ENCODE measurements around the gene SLC19A1. TPM values are rescaled to one million over a fixed set of nuclear protein-coding genes. Genes with fewer than 3 reads are reported as not detected.

SLC19A1 gene
- total RNA-seq, result 2.2 and 4.5 TPM in 2 replicates

DNA sequence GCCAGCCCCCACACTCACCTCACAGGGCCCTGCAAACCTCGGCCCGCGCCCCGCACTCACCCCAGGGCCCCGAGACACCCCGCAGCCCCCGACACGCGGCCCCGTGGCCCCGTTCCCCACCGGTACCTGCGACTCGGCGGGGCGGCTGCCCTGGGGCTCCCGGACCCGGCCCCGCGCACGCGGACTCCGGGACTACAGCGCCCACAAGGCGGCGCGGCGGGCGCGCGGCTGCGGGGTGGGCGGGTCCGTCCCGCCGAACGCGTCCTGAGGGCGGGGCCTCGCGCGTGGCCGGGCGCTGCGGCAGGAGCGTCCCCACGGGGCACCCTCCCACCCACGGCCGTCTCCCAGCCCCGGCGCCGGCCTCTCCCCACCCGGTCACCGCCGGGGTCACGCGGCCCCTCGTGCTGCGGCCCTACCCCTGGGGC, at the start of gene SLC19A1:
Gene SLC19A1, minus strand, starts transcription at position 199 of the 425 bp plus-strand sequence. CDS start 4,481 bp downstream, outside the sequence.
- peak within 1 kb of the TSS; percentile 56 for H3K4me3 ChIP-seq (ENCODE audit: low read depth, low read length)
- FAIRE-seq, result no peak
- no peaks in the 10 kb centered on the region for H3K27me3 ChIP-seq (ENCODE audit: control insufficient read depth, insufficient read depth, low read length)
- no peaks in the 10 kb centered on the region for H3K36me3 ChIP-seq (ENCODE audit: control insufficient read depth, insufficient read depth, low read length)
- DNase-seq (ENCODE audit: low read depth), result no peak
- TF ChIP-seq, protein P1, sequence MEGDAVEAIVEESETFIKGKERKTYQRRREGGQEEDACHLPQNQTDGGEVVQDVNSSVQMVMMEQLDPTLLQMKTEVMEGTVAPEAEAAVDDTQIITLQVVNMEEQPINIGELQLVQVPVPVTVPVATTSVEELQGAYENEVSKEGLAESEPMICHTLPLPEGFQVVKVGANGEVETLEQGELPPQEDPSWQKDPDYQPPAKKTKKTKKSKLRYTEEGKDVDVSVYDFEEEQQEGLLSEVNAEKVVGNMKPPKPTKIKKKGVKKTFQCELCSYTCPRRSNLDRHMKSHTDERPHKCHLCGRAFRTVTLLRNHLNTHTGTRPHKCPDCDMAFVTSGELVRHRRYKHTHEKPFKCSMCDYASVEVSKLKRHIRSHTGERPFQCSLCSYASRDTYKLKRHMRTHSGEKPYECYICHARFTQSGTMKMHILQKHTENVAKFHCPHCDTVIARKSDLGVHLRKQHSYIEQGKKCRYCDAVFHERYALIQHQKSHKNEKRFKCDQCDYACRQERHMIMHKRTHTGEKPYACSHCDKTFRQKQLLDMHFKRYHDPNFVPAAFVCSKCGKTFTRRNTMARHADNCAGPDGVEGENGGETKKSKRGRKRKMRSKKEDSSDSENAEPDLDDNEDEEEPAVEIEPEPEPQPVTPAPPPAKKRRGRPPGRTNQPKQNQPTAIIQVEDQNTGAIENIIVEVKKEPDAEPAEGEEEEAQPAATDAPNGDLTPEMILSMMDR (IDR thresholded peaks at IDR 0.05; ENCODE audit: insufficient read depth, low read length, severe bottlenecking), result peak; percentile 33

DNA sequence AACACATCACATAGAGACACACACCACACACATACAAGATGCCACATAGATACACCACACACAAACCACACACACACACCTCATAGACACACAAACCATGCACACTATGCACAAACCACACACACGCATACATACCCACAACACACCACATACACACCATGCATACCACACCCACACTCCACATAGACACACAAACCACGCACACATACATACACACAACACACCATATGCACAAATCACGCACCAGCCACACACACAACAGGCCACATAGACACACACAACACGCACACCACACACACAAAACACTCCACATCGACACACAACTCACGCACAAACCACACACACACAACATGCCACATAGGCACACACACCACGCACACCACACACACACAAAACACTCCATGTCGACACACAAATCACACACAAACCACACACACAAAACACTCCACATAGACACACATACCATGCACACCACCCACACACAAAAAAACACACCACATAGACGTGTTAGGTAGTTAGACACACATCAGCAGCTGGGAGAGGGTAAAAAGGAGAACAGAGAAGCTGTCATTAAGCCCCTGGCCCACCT, 49.5 kb upstream of the SLC19A1 start:
- DNase-seq (ENCODE audit: low read depth) (no peak), FAIRE-seq (peak; percentile 98)
- no peak overlapping the region for H3K4me3 ChIP-seq (ENCODE audit: low read depth, low read length)
- TF ChIP-seq, protein P1 (IDR thresholded peaks at IDR 0.05; ENCODE audit: insufficient read depth, low read length, severe bottlenecking), result no peak
- no peaks in the 10 kb centered on the region for H3K27me3 ChIP-seq (ENCODE audit: control insufficient read depth, insufficient read depth, low read length)
- H3K36me3 ChIP-seq (ENCODE audit: control insufficient read depth, insufficient read depth, low read length), result no peaks in the 10 kb centered on the region

- TF ChIP-seq, protein P1 (IDR thresholded peaks at IDR 0.05; ENCODE audit: insufficient read depth, low read length, severe bottlenecking), result no peak
- no peaks in the 10 kb centered on the region for H3K27me3 ChIP-seq (ENCODE audit: control insufficient read depth, insufficient read depth, low read length)
- peak overlapping the region; percentile 16 for H3K4me3 ChIP-seq (ENCODE audit: low read depth, low read length)
- DNase-seq (ENCODE audit: low read depth), result no peak
- no peak for FAIRE-seq
- H3K36me3 ChIP-seq (ENCODE audit: control insufficient read depth, insufficient read depth, low read length), result no peaks in the 10 kb centered on the region
Measured at GRCh38 chr21:45590726-45591618, 48.7 kb upstream of the SLC19A1 start.

DNA sequence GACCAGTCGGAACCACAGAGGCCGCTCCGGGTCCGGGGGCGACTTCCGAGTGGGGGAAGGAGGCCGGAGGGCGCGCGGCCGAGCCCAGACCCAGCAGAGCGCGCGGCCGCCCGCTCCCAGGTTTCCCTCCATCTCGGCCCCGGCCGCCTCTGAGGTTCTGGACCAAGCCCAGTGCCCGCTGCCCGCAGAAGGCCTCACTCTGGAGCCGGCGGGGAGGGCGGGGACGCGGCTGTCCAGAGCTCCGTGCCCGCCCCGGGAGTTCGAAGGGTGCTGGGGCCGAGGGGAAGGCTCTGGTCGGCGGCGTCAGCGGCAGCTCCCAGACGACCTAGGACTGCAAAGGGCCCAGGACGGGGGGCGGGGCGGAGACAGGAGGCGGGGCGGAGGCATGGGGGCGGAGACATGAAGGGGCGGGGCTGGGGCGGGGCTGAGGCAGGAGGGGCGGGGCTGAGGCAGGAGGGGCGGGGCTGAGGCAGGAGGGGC, 48.0 kb upstream of the SLC19A1 start:
- DNase-seq (ENCODE audit: low read depth), result no peak
- H3K36me3 ChIP-seq (ENCODE audit: control insufficient read depth, insufficient read depth, low read length), result no peaks in the 10 kb centered on the region
- no peak for FAIRE-seq
- peak overlapping the region; percentile 16 for H3K4me3 ChIP-seq (ENCODE audit: low read depth, low read length)
- TF ChIP-seq, protein P1 (IDR thresholded peaks at IDR 0.05; ENCODE audit: insufficient read depth, low read length, severe bottlenecking), result no peak
- H3K27me3 ChIP-seq (ENCODE audit: control insufficient read depth, insufficient read depth, low read length), result no peaks in the 10 kb centered on the region

- H3K27me3 ChIP-seq (ENCODE audit: control insufficient read depth, insufficient read depth, low read length), result no peaks in the 10 kb centered on the region
- peak overlapping the region; percentile 11 for H3K4me3 ChIP-seq (ENCODE audit: low read depth, low read length)
- FAIRE-seq, result no peak
- DNase-seq (ENCODE audit: low read depth), result no peak
- TF ChIP-seq, protein P1 (IDR thresholded peaks at IDR 0.05; ENCODE audit: insufficient read depth, low read length, severe bottlenecking), result no peak
- no peaks in the 10 kb centered on the region for H3K36me3 ChIP-seq (ENCODE audit: control insufficient read depth, insufficient read depth, low read length)
Measured at GRCh38 chr21:45589686-45590245, 47.5 kb upstream of the SLC19A1 start.

All from bronchial epithelial cell (primary cell).